Measurements from ENCODE around the gene SCAMP2. TPM values are rescaled to one million over a fixed set of nuclear protein-coding genes. Genes with fewer than 3 reads are reported as not detected.
"Not testable (repeated sequence)": the region's sequence is repeated elsewhere in the genome, so short reads cannot be mapped to it uniquely, and the experiment has no call there.

SCAMP2 gene
- total and polyA plus RNA-seq, 2 donors (not counting 1 experiment from before 2014, with no cell fraction given) = 85.1 to 105 TPM

DNA sequence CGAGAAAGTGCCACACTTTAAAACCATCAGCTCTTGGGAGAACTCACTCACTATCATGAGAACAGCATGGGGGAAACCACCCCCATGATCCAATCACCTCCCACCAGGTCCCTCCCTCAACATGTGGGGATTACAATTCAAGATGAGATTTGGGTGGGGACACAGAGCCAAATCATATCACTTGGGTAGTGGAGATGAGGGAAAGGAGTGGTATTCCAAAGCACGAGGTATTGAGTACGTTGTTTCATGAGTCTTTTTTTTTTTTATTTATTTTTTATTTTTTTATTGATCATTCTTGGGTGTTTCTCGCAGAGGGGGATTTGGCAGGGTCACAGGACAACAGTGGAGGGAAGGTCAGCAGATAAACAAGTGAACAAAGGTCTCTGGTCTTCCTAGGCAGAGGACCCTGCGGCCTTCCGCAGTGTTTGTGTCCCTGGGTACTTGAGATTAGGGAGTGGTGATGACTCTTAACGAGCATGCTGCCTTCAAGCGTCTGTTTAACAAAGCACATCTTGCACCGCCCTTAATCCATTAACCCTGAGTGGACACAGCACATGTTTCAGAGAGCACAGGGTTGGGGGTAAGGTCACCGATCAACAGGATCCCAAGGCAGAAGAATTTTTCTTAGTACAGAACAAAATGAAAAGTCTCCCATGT lies 14.5 kb upstream of the SCAMP2 start:
- CTCF ChIA-PET = interaction anchor here (1.0 kb wide), 1 partner anchor 253 kb away, joined by 3 read pairs; no protein-coding TSS in a partner anchor

DNA sequence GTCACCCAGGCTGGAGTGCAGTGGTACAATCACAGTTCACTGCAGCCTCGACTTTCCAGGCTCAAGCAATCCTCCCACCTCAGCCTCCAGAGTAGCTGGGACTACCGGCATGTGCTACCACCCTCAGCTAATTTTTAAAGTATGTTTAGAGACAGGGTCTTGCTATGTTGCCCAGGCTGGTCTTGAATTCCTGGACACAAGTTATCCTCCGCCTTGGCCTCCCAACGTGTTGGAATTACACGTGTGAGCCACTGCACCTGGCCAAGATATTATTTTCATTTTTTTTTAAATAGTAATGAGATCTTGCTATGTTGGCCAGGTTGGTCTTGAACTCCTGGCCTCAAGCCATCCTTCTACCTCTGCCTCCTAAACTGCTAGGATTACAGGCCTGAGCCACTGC lies 12.3 kb upstream of the SCAMP2 start:
- no peaks in the 10 kb centered on the region for H3K27me3 Mint-ChIP-seq
- H3K9me3 Mint-ChIP-seq (ENCODE audit: insufficient read depth) = no peaks in the 10 kb centered on the region
- H3K36me3 ChIP-seq (replicated peaks in 1 of 2; ENCODE audit: control extremely low read depth in 1 of 2, control insufficient read depth in 1 of 2, extremely low read depth in 1 of 2, insufficient read depth in 2 of 2, low read length in 1 of 2) = no peaks in the 10 kb centered on the region
- H3K27ac Mint-ChIP-seq = no peak overlapping the region
- H3K4me1 Mint-ChIP-seq = peaks cover 18% of the 10 kb centered on the region
- no peak overlapping the region for H3K4me3 ChIP-seq (ENCODE audit: control extremely low read depth in 1 of 5, extremely low read depth in 1 of 5, insufficient read depth in 1 of 5, low read depth in 2 of 5, low read length in 4 of 5)
- peaks cover 13% of the 10 kb centered on the region for H3K79me2 ChIP-seq (ENCODE audit: control insufficient read depth, insufficient read depth, low read length)
- DNase-seq (no peak), ATAC-seq (ENCODE audit: low read depth) (no peak)
- CTCF ChIA-PET = interaction anchor here (1.8 kb wide), 1 partner anchor 16 kb away, joined by 10 read pairs; no protein-coding TSS in a partner anchor
- H3K9ac ChIP-seq (ENCODE audit: low read length) = no peak overlapping the region
- TF ChIP-seq, protein P1, sequence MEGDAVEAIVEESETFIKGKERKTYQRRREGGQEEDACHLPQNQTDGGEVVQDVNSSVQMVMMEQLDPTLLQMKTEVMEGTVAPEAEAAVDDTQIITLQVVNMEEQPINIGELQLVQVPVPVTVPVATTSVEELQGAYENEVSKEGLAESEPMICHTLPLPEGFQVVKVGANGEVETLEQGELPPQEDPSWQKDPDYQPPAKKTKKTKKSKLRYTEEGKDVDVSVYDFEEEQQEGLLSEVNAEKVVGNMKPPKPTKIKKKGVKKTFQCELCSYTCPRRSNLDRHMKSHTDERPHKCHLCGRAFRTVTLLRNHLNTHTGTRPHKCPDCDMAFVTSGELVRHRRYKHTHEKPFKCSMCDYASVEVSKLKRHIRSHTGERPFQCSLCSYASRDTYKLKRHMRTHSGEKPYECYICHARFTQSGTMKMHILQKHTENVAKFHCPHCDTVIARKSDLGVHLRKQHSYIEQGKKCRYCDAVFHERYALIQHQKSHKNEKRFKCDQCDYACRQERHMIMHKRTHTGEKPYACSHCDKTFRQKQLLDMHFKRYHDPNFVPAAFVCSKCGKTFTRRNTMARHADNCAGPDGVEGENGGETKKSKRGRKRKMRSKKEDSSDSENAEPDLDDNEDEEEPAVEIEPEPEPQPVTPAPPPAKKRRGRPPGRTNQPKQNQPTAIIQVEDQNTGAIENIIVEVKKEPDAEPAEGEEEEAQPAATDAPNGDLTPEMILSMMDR (IDR thresholded peaks at IDR 0.05) = no peak
- no peak for TF ChIP-seq EZH2 (IDR thresholded peaks at IDR 0.05; ENCODE audit: borderline replicate concordance, insufficient read depth, low read depth, low read length, poor library complexity, severe bottlenecking)
- H3K4me3 Mint-ChIP-seq = no peak overlapping the region
- intact Hi-C loops (cut with micrococcal nuclease) = no loop called here
- peaks cover 0 to 9% (median 3%) of the 10 kb centered on the region in 3 donors for H3K9me3 ChIP-seq (ENCODE audit: control extremely low read depth in 1 of 3, control insufficient read depth in 2 of 3, insufficient read depth in 1 of 3, low read length in 2 of 3)
- 89% methylated on average over 3 of the region's 5 CpGs for WGBS (ENCODE audit: insufficient coverage)
- H3K27me3 ChIP-seq (replicated peaks in 1 of 4; ENCODE audit: control extremely low read depth in 1 of 4, control insufficient read depth in 3 of 4, insufficient read depth in 4 of 4, low read length in 3 of 4) = no peaks in the 10 kb centered on the region
- no peaks in the 10 kb centered on the region for H4K20me1 ChIP-seq (ENCODE audit: control insufficient read depth, insufficient read depth, low read length, poor library complexity, severe bottlenecking)
- H2AFZ ChIP-seq (ENCODE audit: insufficient read depth, low read depth, low read length, poor library complexity, severe bottlenecking) = no peak overlapping the region
- H3K27ac ChIP-seq (ENCODE audit: low read length in 2 of 2) = no peak overlapping the region
- peaks cover 12 to 25% of the 10 kb centered on the region in 2 donors for H3K4me1 ChIP-seq (ENCODE audit: control insufficient read depth in 2 of 2, insufficient read depth in 2 of 2, low read length in 2 of 2)
- H3K4me2 ChIP-seq (replicated peaks; ENCODE audit: low read depth, low read length, poor library complexity, severe bottlenecking) = no peak overlapping the region
- POLR2A ChIA-PET = no interaction called here

More for the DNA sequence above, 14.5 kb upstream of the SCAMP2 start:
- H3K27me3 Mint-ChIP-seq; H3K4me2 ChIP-seq (replicated peaks; ENCODE audit: low read depth, low read length, poor library complexity, severe bottlenecking); H4K20me1 ChIP-seq (ENCODE audit: control insufficient read depth, insufficient read depth, low read length, poor library complexity, severe bottlenecking); H3K27ac ChIP-seq (ENCODE audit: low read length in 2 of 2); H3K27ac Mint-ChIP-seq; H3K9ac ChIP-seq (ENCODE audit: low read length); POLR2A ChIA-PET; ATAC-seq (ENCODE audit: low read depth); H3K36me3 ChIP-seq (replicated peaks in 1 of 2; ENCODE audit: control extremely low read depth in 1 of 2, control insufficient read depth in 1 of 2, extremely low read depth in 1 of 2, insufficient read depth in 2 of 2, low read length in 1 of 2); H3K9me3 Mint-ChIP-seq (ENCODE audit: insufficient read depth); H3K4me3 ChIP-seq (ENCODE audit: control extremely low read depth in 1 of 5, extremely low read depth in 1 of 5, insufficient read depth in 1 of 5, low read depth in 2 of 5, low read length in 4 of 5); H2AFZ ChIP-seq (ENCODE audit: insufficient read depth, low read depth, low read length, poor library complexity, severe bottlenecking); H3K4me3 Mint-ChIP-seq; H3K9me3 ChIP-seq (ENCODE audit: control extremely low read depth in 1 of 3, control insufficient read depth in 2 of 3, insufficient read depth in 1 of 3, low read length in 2 of 3); intact Hi-C loops (cut with micrococcal nuclease); H3K27me3 ChIP-seq (replicated peaks in 1 of 4; ENCODE audit: control extremely low read depth in 1 of 4, control insufficient read depth in 3 of 4, insufficient read depth in 4 of 4, low read length in 3 of 4); DNase-seq: not testable (repeated sequence)
- Histone ChIP-seq H3K4me1 (ENCODE audit: control insufficient read depth in 2 of 2, insufficient read depth in 2 of 2, low read length in 2 of 2) (peaks cover 15 to 32% of the 10 kb centered on the region in 2 donors), H3K79me2 (ENCODE audit: control insufficient read depth, insufficient read depth, low read length) (peaks cover 16% of the 10 kb centered on the region)
- H3K4me1 Mint-ChIP-seq = peaks cover 29% of the 10 kb centered on the region
- WGBS (ENCODE audit: insufficient coverage) = no CpG with 5 or more reads among the region's 10 CpGs

Data from B cell (primary cell).